H1 (cell line): ENCODE measurements around the gene SPATA16. TPM values are rescaled to one million over a fixed set of nuclear protein-coding genes. Genes with fewer than 3 reads are reported as not detected.

ENCODE experiments used
- CTCF ChIA-PET: fragments of 300-600 bp; sonication (Branson Sonifier 250); formaldehyde crosslinking; loops from one replicate; lab custom pipeline; 2021; ENCODE audit not compliant: partially characterized antibody; lab: Charles Lee
- POLR2A ChIA-PET: fragments of 300-600 bp; sonication (Branson Sonifier 250); formaldehyde crosslinking; loops from one replicate; lab custom pipeline; 2021; ENCODE audit warnings: inconsistent platforms; ENCODE audit not compliant: partially characterized antibody; lab: Charles Lee
- DNase-seq, 2 experiments: peaks; one replicate each; pipeline versions ENCODE4 v3.0.0 to v3.0.0-alpha.2; 2010 to 2022; ENCODE audit warnings: low spot score in 2 of 2, low read depth in 1 of 2, mixed read lengths in 1 of 2
- FAIRE-seq: peaks from 2 replicates; lab custom pipeline; 2011; peaks lifted over from hg19 to GRCh38; lab: Jason Lieb, UNC
- H2AFZ ChIP-seq: 2 replicates; pipeline ENCODE4 v1.8.1; 2012; ENCODE audit warnings: low read length, inconsistent platforms
- H2AK5ac ChIP-seq: 2 replicates; pipeline ENCODE4 v1.6.1; 2013; ENCODE audit warnings: low read depth, low read length
- H2BK120ac ChIP-seq: replicated peaks from 2 replicates; pipeline ENCODE3; 2013; ENCODE audit warnings: low read depth, low read length, inconsistent platforms
- H2BK12ac ChIP-seq: 2 replicates; pipeline ENCODE4 v1.6.1; 2013; ENCODE audit warnings: low read depth, low read length
- H2BK15ac ChIP-seq: 2 replicates; pipeline ENCODE4 v1.6.1; 2013; ENCODE audit warnings: low read length
- H2BK20ac ChIP-seq: 2 replicates; pipeline ENCODE4 v1.6.1; 2013; ENCODE audit warnings: low read length
- H2BK5ac ChIP-seq: 2 replicates; pipeline ENCODE4 v1.6.1; 2013; ENCODE audit warnings: low read depth, low read length
- H3K14ac ChIP-seq: 2 replicates; pipeline ENCODE4 v1.6.1; 2013; ENCODE audit warnings: inconsistent platforms; ENCODE audit not compliant: insufficient read length
- H3K18ac ChIP-seq: 2 replicates; pipeline ENCODE4 v1.6.1; 2013; ENCODE audit warnings: low read length; ENCODE audit errors: extremely low read depth
- H3K23ac ChIP-seq: 2 replicates; pipeline ENCODE4 v1.6.1; 2013; ENCODE audit warnings: inconsistent platforms; ENCODE audit not compliant: insufficient read length
- H3K23me2 ChIP-seq: 2 replicates; pipeline ENCODE4 v1.6.1; 2013; ENCODE audit warnings: low read depth, low read length
- H3K27ac ChIP-seq: 2 replicates; pipeline ENCODE4 v1.6.1; 2011; ENCODE audit warnings: low read depth, low read length, inconsistent platforms
- H3K27me3 ChIP-seq, 4 experiments: replicated peaks in 1 of 4; 1 replicate in 1 of 4; 2 replicates in 3 of 4; pipeline versions ENCODE4 v1.6.1 to v1.8.1; 2011 to 2013; ENCODE audit warnings: low read length in 3 of 4, mild to moderate bottlenecking in 3 of 4, inconsistent platforms in 2 of 4, mixed read lengths in 2 of 4, moderate library complexity in 1 of 4; ENCODE audit not compliant: control insufficient read depth in 3 of 4, insufficient read depth in 3 of 4; ENCODE audit errors: extremely low read depth in 1 of 4
- H3K36me3 ChIP-seq, 4 experiments: 2 replicates each; pipeline versions ENCODE4 v1.6.1 to v1.8.1; 2011 to 2013; ENCODE audit warnings: mild to moderate bottlenecking in 4 of 4, low read length in 3 of 4, moderate library complexity in 2 of 4, control low read depth in 1 of 4, inconsistent platforms in 1 of 4; ENCODE audit not compliant: insufficient read depth in 4 of 4, control insufficient read depth in 2 of 4
- H3K4ac ChIP-seq: replicated peaks from 2 replicates; pipeline ENCODE3; 2013; ENCODE audit warnings: low read length, low read depth, mixed read lengths, inconsistent platforms; ENCODE audit not compliant: insufficient read length
- H3K4me1 ChIP-seq, 4 experiments: replicated peaks in 1 of 4; 1 replicate in 1 of 4; 2 replicates in 3 of 4; pipeline versions ENCODE4 v1.6.1 to v1.8.1; 2011 to 2013; ENCODE audit warnings: low read length in 3 of 4, inconsistent platforms in 2 of 4, mixed read lengths in 1 of 4; ENCODE audit not compliant: insufficient read depth in 4 of 4, control insufficient read depth in 3 of 4
- H3K4me2 ChIP-seq, 2 experiments: 2 replicates each; pipeline versions ENCODE4 v1.6.1 to v1.8.1; 2011 to 2013; ENCODE audit warnings: low read depth in 2 of 2, low read length in 2 of 2, control low read depth in 1 of 2, inconsistent platforms in 1 of 2, mild to moderate bottlenecking in 1 of 2; ENCODE audit not compliant: insufficient read depth in 1 of 2
- H3K4me3 ChIP-seq, 4 experiments: fragments of 200-600, 300-600 bp in 1 of 4; sonication (generic), shearing (Covaris generic), sonication (Bioruptor Twin) in 1 of 4; 2 replicates each; pipeline versions ENCODE4 v1.5.1 to v1.8.1; 2011 to 2016; ENCODE audit warnings: low read length in 4 of 4, low read depth in 3 of 4, control low read depth in 2 of 4, inconsistent platforms in 2 of 4, mild to moderate bottlenecking in 2 of 4, mixed read lengths in 1 of 4, moderate library complexity in 1 of 4; ENCODE audit not compliant: insufficient read depth in 2 of 4; ENCODE audit errors: extremely low read depth in 1 of 4
- H3K56ac ChIP-seq: replicated peaks from 2 replicates; pipeline ENCODE3; 2013; ENCODE audit warnings: low read depth, mild to moderate bottlenecking, mixed read lengths, low read length, inconsistent platforms; ENCODE audit not compliant: insufficient read length
- H3K79me1 ChIP-seq: 2 replicates; pipeline ENCODE4 v1.6.1; 2013; ENCODE audit warnings: low read depth, low read length, control low read depth
- H3K79me2 ChIP-seq, 2 experiments: 2 replicates each; pipeline versions ENCODE4 v1.6.1 to v1.8.1; 2012 to 2013; ENCODE audit warnings: low read length in 2 of 2, mild to moderate bottlenecking in 2 of 2, inconsistent platforms in 1 of 2; ENCODE audit not compliant: insufficient read depth in 2 of 2, control insufficient read depth in 1 of 2
- H3K9ac ChIP-seq, 4 experiments: replicated peaks in 1 of 4; 1 replicate in 1 of 4; 2 replicates in 3 of 4; pipeline versions ENCODE4 v1.6.1 to v1.8.1; 2011 to 2013; ENCODE audit warnings: low read depth in 3 of 4, low read length in 3 of 4, control low read depth in 2 of 4, mild to moderate bottlenecking in 2 of 4, moderate library complexity in 2 of 4, inconsistent platforms in 1 of 4; ENCODE audit errors: extremely low read depth in 1 of 4
- H3K9me3 ChIP-seq, 2 experiments: 2 replicates each; pipeline versions ENCODE4 v1.6.1 to v1.8.1; 2012 to 2013; ENCODE audit warnings: mild to moderate bottlenecking in 2 of 2, moderate library complexity in 2 of 2, control low read depth in 1 of 2, inconsistent platforms in 1 of 2, low read depth in 1 of 2, low read length in 1 of 2, mixed read lengths in 1 of 2; ENCODE audit not compliant: insufficient read depth in 2 of 2
- H4K20me1 ChIP-seq, 2 experiments: replicated peaks in 1 of 2; 2 replicates each; pipeline versions ENCODE3 to v1.8.1; 2011 to 2013; ENCODE audit warnings: inconsistent platforms in 2 of 2, low read length in 2 of 2, mild to moderate bottlenecking in 1 of 2; ENCODE audit not compliant: insufficient read depth in 2 of 2, control insufficient read depth in 1 of 2
- H4K5ac ChIP-seq: 2 replicates; pipeline ENCODE4 v1.6.1; 2013; ENCODE audit warnings: low read length, low read depth, mixed read lengths, inconsistent platforms; ENCODE audit not compliant: insufficient read length
- H4K8ac ChIP-seq: 2 replicates; pipeline ENCODE4 v1.8.0; 2013; ENCODE audit warnings: mild to moderate bottlenecking, moderate library complexity, low read length, inconsistent platforms; ENCODE audit not compliant: insufficient read depth; ENCODE audit errors: extremely low read depth
- H4K91ac ChIP-seq: replicated peaks from 2 replicates; pipeline ENCODE3; 2013; ENCODE audit warnings: low read length, mixed read lengths, inconsistent platforms; ENCODE audit not compliant: insufficient read length
- BACH1 ChIP-seq: IDR thresholded peaks from 2 replicates; pipeline ENCODE4 v1.6.1; 2012; ENCODE audit warnings: low read length, improper control_type of control experiment
- CBX5 ChIP-seq: fragments of 300-800, 300-1000 bp; sonication (generic); IDR thresholded peaks from 2 replicates; pipeline ENCODE4 v1.7.1; 2016; ENCODE audit warnings: antibody characterized with exemption, low read length, low read depth
- CREB1 ChIP-seq: IDR thresholded peaks from 2 replicates; pipeline ENCODE4 v1.6.1; 2012; ENCODE audit warnings: inconsistent platforms
- POU5F1 ChIP-seq: IDR thresholded peaks from 2 replicates; pipeline ENCODE4 v1.6.1; 2011; ENCODE audit warnings: low read depth, mild to moderate bottlenecking, low read length, moderate library complexity
- WGBS, 2 experiments: shearing (Covaris generic) in 1 of 2; methylation state at CpG; one replicate each; pipeline versions ENCODE4 v1.1.6 to v1.1.7; 2013 to 2015; ENCODE audit warnings: low lambda C conversion rate in 2 of 2, mixed read lengths in 2 of 2, inconsistent platforms in 1 of 2, low coverage in 1 of 2, missing lambda C conversion rate in 1 of 2; ENCODE audit not compliant: insufficient replicate concordance in 2 of 2, insufficient coverage in 1 of 2, insufficient read length in 1 of 2; ENCODE audit errors: extremely low coverage in 1 of 2, missing lambda C conversion rate in 1 of 2; 5-methylcytosine and 5-hydroxymethylcytosine counted together
- polyA plus RNA-seq, 7 experiments: library from polyadenylated mRNA; depleted of rRNA in 3 of 7; stranded (reverse) in 5 of 7; unstranded in 2 of 7; fragments of >200 nt in 5 of 7; fragments of 200-250 nt in 2 of 7; gene quantifications; 1 replicate in 5 of 7; 2 replicates in 1 of 7; 4 replicates in 1 of 7; pipeline versions ENCODE4 v1.2.1 to v1.2.3, GENCODE V29; 2011 to 2013; ENCODE audit warnings: missing spikeins in 2 of 7, mixed read lengths in 2 of 7
- total RNA-seq: library from RNA; stranded (reverse); fragmentation: NEBNext Ultra II Directional; extraction: Animal tissue kit (Norgen Biotek cat#: 25700); gene quantifications from 2 replicates; pipeline ENCODE4 v1.2.1, GENCODE V29; 2021

The SPATA16 gene
- total and polyA plus RNA-seq, 2 of the 8 experiments (the other 6 are each of a cell fraction or from before 2014, with no cell fraction given), result 0.05 to 2.7 TPM

- H3K4me2 ChIP-seq, result no peak overlapping the region
- no peaks in the 10 kb centered on the region for H3K36me3 ChIP-seq
- H3K14ac ChIP-seq, result no peak overlapping the region
- H3K79me1 ChIP-seq, result no peaks in the 10 kb centered on the region
- no peak overlapping the region for H4K91ac ChIP-seq
- ChIA-PET CTCF (no interaction called here), POLR2A (no interaction called here)
- H3K56ac ChIP-seq, result no peak overlapping the region
- WGBS, 2 experiments, result 94% methylated on average over 2 of the region's 2 CpGs; no CpG with 5 or more reads in 1 of the 2 experiments
- no peak overlapping the region for H3K18ac ChIP-seq
- no peak overlapping the region for H4K8ac ChIP-seq
- no peaks in the 10 kb centered on the region for H3K4me1 ChIP-seq
- H3K27ac ChIP-seq, result no peak overlapping the region
- H2BK120ac ChIP-seq, result no peak overlapping the region
- H3K4ac ChIP-seq, result no peak overlapping the region
- DNase-seq, result no peak
- TF ChIP-seq POU5F1 (no peak), CBX5 (no peak), CREB1 (no peak), BACH1 (no peak)
- no peak overlapping the region for H3K4me3 ChIP-seq
- H3K9ac ChIP-seq, result no peak overlapping the region
- H3K79me2 ChIP-seq, result no peaks in the 10 kb centered on the region
- no peak overlapping the region for H2BK15ac ChIP-seq
- no peak overlapping the region for H2AFZ ChIP-seq
- H3K9me3 ChIP-seq, result no peaks in the 10 kb centered on the region
- no peak for FAIRE-seq
- no peak overlapping the region for H4K5ac ChIP-seq
- H4K20me1 ChIP-seq, result no peaks in the 10 kb centered on the region
- H2AK5ac ChIP-seq, result no peak overlapping the region
- H3K27me3 ChIP-seq, result no peaks in the 10 kb centered on the region
- H3K23ac ChIP-seq, result no peak overlapping the region
- H2BK12ac ChIP-seq, result no peak overlapping the region
- H2BK5ac ChIP-seq, result no peak overlapping the region
- H2BK20ac ChIP-seq, result no peak overlapping the region
- H3K23me2 ChIP-seq, result no peaks in the 10 kb centered on the region
These were observed 91.7 kb downstream of the SPATA16 start for GRCh38 chr3:173049360-173049759.
